H1 (cell line): Measurements from ENCODE around the gene TMEM273. TPM values are rescaled to one million over a fixed set of nuclear protein-coding genes. Genes with fewer than 3 reads are reported as not detected.

Experiments
- CTCF ChIA-PET: fragments of 300-600 bp; sonication (Branson Sonifier 250); formaldehyde crosslinking; loops from one replicate; lab custom pipeline; 2021; ENCODE audit not compliant: partially characterized antibody; lab: Charles Lee
- POLR2A ChIA-PET: fragments of 300-600 bp; sonication (Branson Sonifier 250); formaldehyde crosslinking; loops from one replicate; lab custom pipeline; 2021; ENCODE audit warnings: inconsistent platforms; ENCODE audit not compliant: partially characterized antibody; lab: Charles Lee
- DNase-seq, 2 experiments: peaks; one replicate each; pipeline versions ENCODE4 v3.0.0 to v3.0.0-alpha.2; 2010 to 2022; ENCODE audit warnings: low spot score in 2 of 2, low read depth in 1 of 2, mixed read lengths in 1 of 2
- FAIRE-seq: peaks from 2 replicates; lab custom pipeline; 2011; peaks lifted over from hg19 to GRCh38; lab: Jason Lieb, UNC
- H2AFZ ChIP-seq: 2 replicates; pipeline ENCODE4 v1.8.1; 2012; ENCODE audit warnings: low read length, inconsistent platforms
- H2AK5ac ChIP-seq: 2 replicates; pipeline ENCODE4 v1.6.1; 2013; ENCODE audit warnings: low read depth, low read length
- H2BK120ac ChIP-seq: replicated peaks from 2 replicates; pipeline ENCODE3; 2013; ENCODE audit warnings: low read depth, low read length, inconsistent platforms
- H2BK12ac ChIP-seq: 2 replicates; pipeline ENCODE4 v1.6.1; 2013; ENCODE audit warnings: low read depth, low read length
- H2BK15ac ChIP-seq: 2 replicates; pipeline ENCODE4 v1.6.1; 2013; ENCODE audit warnings: low read length
- H2BK20ac ChIP-seq: 2 replicates; pipeline ENCODE4 v1.6.1; 2013; ENCODE audit warnings: low read length
- H2BK5ac ChIP-seq: 2 replicates; pipeline ENCODE4 v1.6.1; 2013; ENCODE audit warnings: low read depth, low read length
- H3K14ac ChIP-seq: 2 replicates; pipeline ENCODE4 v1.6.1; 2013; ENCODE audit warnings: inconsistent platforms; ENCODE audit not compliant: insufficient read length
- H3K18ac ChIP-seq: 2 replicates; pipeline ENCODE4 v1.6.1; 2013; ENCODE audit warnings: low read length; ENCODE audit errors: extremely low read depth
- H3K23ac ChIP-seq: 2 replicates; pipeline ENCODE4 v1.6.1; 2013; ENCODE audit warnings: inconsistent platforms; ENCODE audit not compliant: insufficient read length
- H3K23me2 ChIP-seq: 2 replicates; pipeline ENCODE4 v1.6.1; 2013; ENCODE audit warnings: low read depth, low read length
- H3K27ac ChIP-seq: 2 replicates; pipeline ENCODE4 v1.6.1; 2011; ENCODE audit warnings: low read depth, low read length, inconsistent platforms
- H3K27me3 ChIP-seq, 4 experiments: replicated peaks in 1 of 4; 1 replicate in 1 of 4; 2 replicates in 3 of 4; pipeline versions ENCODE4 v1.6.1 to v1.8.1; 2011 to 2013; ENCODE audit warnings: low read length in 3 of 4, mild to moderate bottlenecking in 3 of 4, inconsistent platforms in 2 of 4, mixed read lengths in 2 of 4, moderate library complexity in 1 of 4; ENCODE audit not compliant: control insufficient read depth in 3 of 4, insufficient read depth in 3 of 4; ENCODE audit errors: extremely low read depth in 1 of 4
- H3K36me3 ChIP-seq, 4 experiments: 2 replicates each; pipeline versions ENCODE4 v1.6.1 to v1.8.1; 2011 to 2013; ENCODE audit warnings: mild to moderate bottlenecking in 4 of 4, low read length in 3 of 4, moderate library complexity in 2 of 4, control low read depth in 1 of 4, inconsistent platforms in 1 of 4; ENCODE audit not compliant: insufficient read depth in 4 of 4, control insufficient read depth in 2 of 4
- H3K4ac ChIP-seq: replicated peaks from 2 replicates; pipeline ENCODE3; 2013; ENCODE audit warnings: low read length, low read depth, mixed read lengths, inconsistent platforms; ENCODE audit not compliant: insufficient read length
- H3K4me1 ChIP-seq, 4 experiments: replicated peaks in 1 of 4; 1 replicate in 1 of 4; 2 replicates in 3 of 4; pipeline versions ENCODE4 v1.6.1 to v1.8.1; 2011 to 2013; ENCODE audit warnings: low read length in 3 of 4, inconsistent platforms in 2 of 4, mixed read lengths in 1 of 4; ENCODE audit not compliant: insufficient read depth in 4 of 4, control insufficient read depth in 3 of 4
- H3K4me2 ChIP-seq, 2 experiments: 2 replicates each; pipeline versions ENCODE4 v1.6.1 to v1.8.1; 2011 to 2013; ENCODE audit warnings: low read depth in 2 of 2, low read length in 2 of 2, control low read depth in 1 of 2, inconsistent platforms in 1 of 2, mild to moderate bottlenecking in 1 of 2; ENCODE audit not compliant: insufficient read depth in 1 of 2
- H3K4me3 ChIP-seq, 4 experiments: fragments of 200-600, 300-600 bp in 1 of 4; sonication (generic), shearing (Covaris generic), sonication (Bioruptor Twin) in 1 of 4; 2 replicates each; pipeline versions ENCODE4 v1.5.1 to v1.8.1; 2011 to 2016; ENCODE audit warnings: low read length in 4 of 4, low read depth in 3 of 4, control low read depth in 2 of 4, inconsistent platforms in 2 of 4, mild to moderate bottlenecking in 2 of 4, mixed read lengths in 1 of 4, moderate library complexity in 1 of 4; ENCODE audit not compliant: insufficient read depth in 2 of 4; ENCODE audit errors: extremely low read depth in 1 of 4
- H3K56ac ChIP-seq: replicated peaks from 2 replicates; pipeline ENCODE3; 2013; ENCODE audit warnings: low read depth, mild to moderate bottlenecking, mixed read lengths, low read length, inconsistent platforms; ENCODE audit not compliant: insufficient read length
- H3K79me1 ChIP-seq: 2 replicates; pipeline ENCODE4 v1.6.1; 2013; ENCODE audit warnings: low read depth, low read length, control low read depth
- H3K79me2 ChIP-seq, 2 experiments: 2 replicates each; pipeline versions ENCODE4 v1.6.1 to v1.8.1; 2012 to 2013; ENCODE audit warnings: low read length in 2 of 2, mild to moderate bottlenecking in 2 of 2, inconsistent platforms in 1 of 2; ENCODE audit not compliant: insufficient read depth in 2 of 2, control insufficient read depth in 1 of 2
- H3K9ac ChIP-seq, 4 experiments: replicated peaks in 1 of 4; 1 replicate in 1 of 4; 2 replicates in 3 of 4; pipeline versions ENCODE4 v1.6.1 to v1.8.1; 2011 to 2013; ENCODE audit warnings: low read depth in 3 of 4, low read length in 3 of 4, control low read depth in 2 of 4, mild to moderate bottlenecking in 2 of 4, moderate library complexity in 2 of 4, inconsistent platforms in 1 of 4; ENCODE audit errors: extremely low read depth in 1 of 4
- H3K9me3 ChIP-seq, 2 experiments: 2 replicates each; pipeline versions ENCODE4 v1.6.1 to v1.8.1; 2012 to 2013; ENCODE audit warnings: mild to moderate bottlenecking in 2 of 2, moderate library complexity in 2 of 2, control low read depth in 1 of 2, inconsistent platforms in 1 of 2, low read depth in 1 of 2, low read length in 1 of 2, mixed read lengths in 1 of 2; ENCODE audit not compliant: insufficient read depth in 2 of 2
- H4K20me1 ChIP-seq, 2 experiments: replicated peaks in 1 of 2; 2 replicates each; pipeline versions ENCODE3 to v1.8.1; 2011 to 2013; ENCODE audit warnings: inconsistent platforms in 2 of 2, low read length in 2 of 2, mild to moderate bottlenecking in 1 of 2; ENCODE audit not compliant: insufficient read depth in 2 of 2, control insufficient read depth in 1 of 2
- H4K5ac ChIP-seq: 2 replicates; pipeline ENCODE4 v1.6.1; 2013; ENCODE audit warnings: low read length, low read depth, mixed read lengths, inconsistent platforms; ENCODE audit not compliant: insufficient read length
- H4K8ac ChIP-seq: 2 replicates; pipeline ENCODE4 v1.8.0; 2013; ENCODE audit warnings: mild to moderate bottlenecking, moderate library complexity, low read length, inconsistent platforms; ENCODE audit not compliant: insufficient read depth; ENCODE audit errors: extremely low read depth
- H4K91ac ChIP-seq: replicated peaks from 2 replicates; pipeline ENCODE3; 2013; ENCODE audit warnings: low read length, mixed read lengths, inconsistent platforms; ENCODE audit not compliant: insufficient read length
- EGR1 ChIP-seq: IDR thresholded peaks from 2 replicates; pipeline ENCODE4 v1.6.1; 2011; ENCODE audit warnings: low read depth, low read length, borderline replicate concordance
- MAX ChIP-seq: IDR thresholded peaks from 2 replicates; pipeline ENCODE4 v1.6.1; 2012; ENCODE audit warnings: inconsistent platforms
- WGBS, 2 experiments: shearing (Covaris generic) in 1 of 2; methylation state at CpG; one replicate each; pipeline versions ENCODE4 v1.1.6 to v1.1.7; 2013 to 2015; ENCODE audit warnings: low lambda C conversion rate in 2 of 2, mixed read lengths in 2 of 2, inconsistent platforms in 1 of 2, low coverage in 1 of 2, missing lambda C conversion rate in 1 of 2; ENCODE audit not compliant: insufficient replicate concordance in 2 of 2, insufficient coverage in 1 of 2, insufficient read length in 1 of 2; ENCODE audit errors: extremely low coverage in 1 of 2, missing lambda C conversion rate in 1 of 2; 5-methylcytosine and 5-hydroxymethylcytosine counted together
- polyA plus RNA-seq, 7 experiments: library from polyadenylated mRNA; depleted of rRNA in 3 of 7; stranded (reverse) in 5 of 7; unstranded in 2 of 7; fragments of >200 nt in 5 of 7; fragments of 200-250 nt in 2 of 7; gene quantifications; 1 replicate in 5 of 7; 2 replicates in 1 of 7; 4 replicates in 1 of 7; pipeline versions ENCODE4 v1.2.1 to v1.2.3, GENCODE V29; 2011 to 2013; ENCODE audit warnings: missing spikeins in 2 of 7, mixed read lengths in 2 of 7
- total RNA-seq: library from RNA; stranded (reverse); fragmentation: NEBNext Ultra II Directional; extraction: Animal tissue kit (Norgen Biotek cat#: 25700); gene quantifications from 2 replicates; pipeline ENCODE4 v1.2.1, GENCODE V29; 2021
- TF ChIP-seq, protein P1 (sequence below): IDR thresholded peaks from 2 replicates; pipeline ENCODE4 v1.6.1; 2012; ENCODE audit warnings: inconsistent platforms

Gene TMEM273
- total and polyA plus RNA-seq, 2 of the 8 experiments (the other 6 are each of a cell fraction or from before 2014, with no cell fraction given), result not detected

- no peak overlapping the region for H4K5ac ChIP-seq
- H2BK5ac ChIP-seq, result no peak overlapping the region
- no peak overlapping the region for H3K4ac ChIP-seq
- no peak overlapping the region for H2BK120ac ChIP-seq
- no peaks in the 10 kb centered on the region; a peak in 1 of 7 replicates for H3K4me1 ChIP-seq
- 81% methylated on average over 6 of the region's 6 CpGs; no CpG with 5 or more reads in 1 of the 2 experiments for WGBS, 2 experiments
- TF ChIP-seq MAX (no peak), EGR1 (no peak)
- TF ChIP-seq, protein P1, sequence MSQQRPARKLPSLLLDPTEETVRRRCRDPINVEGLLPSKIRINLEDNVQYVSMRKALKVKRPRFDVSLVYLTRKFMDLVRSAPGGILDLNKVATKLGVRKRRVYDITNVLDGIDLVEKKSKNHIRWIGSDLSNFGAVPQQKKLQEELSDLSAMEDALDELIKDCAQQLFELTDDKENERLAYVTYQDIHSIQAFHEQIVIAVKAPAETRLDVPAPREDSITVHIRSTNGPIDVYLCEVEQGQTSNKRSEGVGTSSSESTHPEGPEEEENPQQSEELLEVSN, result no peak
- no peak overlapping the region for H3K27ac ChIP-seq
- DNase-seq (peak in 1 of 2 experiments; percentile 7), FAIRE-seq (no peak)
- no peaks in the 10 kb centered on the region; a peak in 1 of 7 replicates for H3K27me3 ChIP-seq
- no peak overlapping the region for H4K8ac ChIP-seq
- ChIA-PET POLR2A (no interaction called here), CTCF (interaction anchor here (0.5 to 1.6 kb wide), 6 partner anchors 8 to 343 kb away, joined by 3 to 5 read pairs (median 3); no protein-coding TSS in a partner anchor)
- H3K79me1 ChIP-seq, result no peaks in the 10 kb centered on the region
- H3K9ac ChIP-seq, result no peak overlapping the region
- H4K91ac ChIP-seq, result no peak overlapping the region
- no peaks in the 10 kb centered on the region for H3K79me2 ChIP-seq
- no peak overlapping the region for H3K4me2 ChIP-seq
- no peaks in the 10 kb centered on the region for H4K20me1 ChIP-seq
- no peak overlapping the region for H3K18ac ChIP-seq
- no peak overlapping the region for H2BK12ac ChIP-seq
- no peaks in the 10 kb centered on the region for H3K23me2 ChIP-seq
- no peak overlapping the region for H3K23ac ChIP-seq
- H2AK5ac ChIP-seq, result no peak overlapping the region
- H3K9me3 ChIP-seq, result no peaks in the 10 kb centered on the region
- H3K36me3 ChIP-seq, result no peaks in the 10 kb centered on the region
- H3K4me3 ChIP-seq, result no peak overlapping the region
- H3K14ac ChIP-seq, result no peak overlapping the region
- no peak overlapping the region for H2BK20ac ChIP-seq
- no peak overlapping the region for H2BK15ac ChIP-seq
- no peak overlapping the region for H2AFZ ChIP-seq
- H3K56ac ChIP-seq, result no peak overlapping the region
Measured at GRCh38 chr10:49168831-49169500, 19.2 kb downstream of the TMEM273 start.
